SW 1271 (cell line): ENCODE results near the gene GAPVD1.
"Not testable (repeated sequence)": the region's sequence is repeated elsewhere in the genome, so short reads cannot be mapped to it uniquely, and the experiment has no call there.

Experiments used
- DNase-seq, 2 experiments: peaks; one replicate each; lab custom pipeline; 2025; lab: John Stamatoyannopoulos, UW

The GAPVD1 gene

GRCh38 chr9:125374443-125375309 lies 113.0 kb downstream of the GAPVD1 start:
- DNase-seq: peak; percentile 46 to 58

- DNase-seq: no peak
Observed at GRCh38 chr9:125375820-125376219, 114.2 kb downstream of the GAPVD1 start.

GRCh38 chr9:125376261-125377226 lies 114.9 kb downstream of the GAPVD1 start:
- DNase-seq: no peak

GRCh38 chr9:125377584-125378250 lies 116.1 kb downstream of the GAPVD1 start:
- no peak for DNase-seq

DNA sequence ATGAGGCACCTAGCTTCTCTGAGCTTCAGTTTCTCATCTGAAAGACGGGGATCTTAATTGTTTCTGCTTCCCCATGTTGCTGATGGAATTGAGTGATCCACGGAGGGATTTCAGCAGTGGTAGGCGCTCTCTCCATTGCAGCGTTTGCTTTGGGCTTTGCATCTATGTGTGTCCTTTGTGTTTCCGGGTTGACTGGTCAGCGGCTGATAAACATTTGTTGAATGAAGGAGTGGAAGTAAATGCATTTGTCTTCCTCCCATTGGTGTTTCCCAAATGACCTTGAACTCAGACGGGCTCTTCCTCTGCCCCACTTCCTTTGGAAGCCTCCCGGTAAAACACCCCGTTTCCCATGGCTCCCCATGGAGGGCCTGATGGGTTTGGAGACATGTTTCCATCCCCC lies 117.2 kb downstream of the GAPVD1 start:
- no peak for DNase-seq

DNA sequence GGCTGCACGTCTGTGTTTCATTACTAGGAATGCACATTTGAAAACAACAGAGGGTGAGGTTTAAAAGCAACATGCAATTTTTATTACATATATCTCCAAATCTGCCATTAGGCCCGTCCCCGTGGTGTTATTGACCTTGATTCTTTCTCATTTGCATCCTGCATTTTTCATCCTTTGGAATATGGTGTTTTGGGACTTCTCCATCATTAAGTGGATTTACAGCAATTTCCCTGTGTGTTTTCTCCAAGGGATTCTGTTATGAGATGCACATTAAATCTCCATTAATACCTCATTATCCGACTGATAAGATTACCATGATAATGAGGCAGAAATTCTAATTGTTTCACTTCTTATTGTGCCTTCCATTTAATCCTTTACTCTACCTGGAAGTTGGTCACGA lies 117.6 kb downstream of the GAPVD1 start:
- no peak for DNase-seq

DNA sequence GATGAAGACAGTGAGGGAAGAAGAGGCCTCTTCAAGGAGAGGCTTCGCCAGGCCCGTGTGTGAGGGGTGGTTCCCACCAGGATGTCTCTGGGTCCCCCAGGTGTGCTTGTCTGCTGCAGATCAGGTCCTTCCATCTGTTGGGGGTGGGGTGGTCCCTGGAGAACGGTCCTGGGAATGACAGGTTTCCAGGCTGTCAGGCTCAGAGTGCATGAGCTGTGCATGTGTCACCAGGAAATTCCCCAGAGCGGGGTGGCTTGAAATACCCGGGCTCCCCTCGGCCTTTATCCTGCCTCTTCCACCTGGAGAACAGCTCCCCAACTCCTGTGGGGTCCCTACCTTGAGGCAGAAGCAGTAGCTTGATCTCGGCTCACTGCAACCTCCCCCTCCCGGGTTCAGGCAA lies 118.8 kb downstream of the GAPVD1 start:
- DNase-seq: no peak

DNA sequence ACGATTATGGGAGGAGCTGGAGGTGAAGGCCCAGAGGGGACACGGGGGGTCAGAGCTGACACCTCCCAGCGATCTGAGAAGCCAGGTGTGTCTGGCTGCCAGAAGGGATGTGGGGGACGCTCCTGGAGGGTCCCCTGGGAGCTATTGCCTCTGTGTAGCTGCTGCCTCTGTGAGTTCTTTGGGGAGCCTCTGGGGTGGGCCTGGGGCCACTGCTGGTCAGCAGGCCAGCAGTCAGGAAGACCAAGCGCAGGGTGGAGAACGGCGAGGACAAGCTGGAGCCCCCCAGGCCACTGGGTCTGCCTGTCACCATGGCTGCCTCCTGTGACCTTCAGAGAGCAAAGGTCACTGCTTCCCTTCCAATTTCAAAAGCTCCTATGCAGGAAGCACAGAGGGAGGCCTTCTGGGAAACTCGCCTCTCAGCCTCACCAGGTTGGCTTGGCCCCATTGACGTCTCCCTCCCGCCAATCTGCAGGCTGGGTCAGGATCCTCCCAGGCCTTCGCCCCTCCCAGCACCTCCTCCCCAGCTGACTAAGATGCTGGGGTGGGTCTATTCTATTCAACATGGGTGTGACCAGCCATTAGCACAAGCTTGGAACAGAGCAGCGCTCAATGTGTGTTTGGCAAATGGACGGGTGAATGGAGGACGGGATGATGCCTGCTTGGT lies 126.4 kb downstream of the GAPVD1 start:
- DNase-seq: no peak

GRCh38 chr9:125388978-125389377 lies 127.4 kb downstream of the GAPVD1 start:
- no peak for DNase-seq

DNA sequence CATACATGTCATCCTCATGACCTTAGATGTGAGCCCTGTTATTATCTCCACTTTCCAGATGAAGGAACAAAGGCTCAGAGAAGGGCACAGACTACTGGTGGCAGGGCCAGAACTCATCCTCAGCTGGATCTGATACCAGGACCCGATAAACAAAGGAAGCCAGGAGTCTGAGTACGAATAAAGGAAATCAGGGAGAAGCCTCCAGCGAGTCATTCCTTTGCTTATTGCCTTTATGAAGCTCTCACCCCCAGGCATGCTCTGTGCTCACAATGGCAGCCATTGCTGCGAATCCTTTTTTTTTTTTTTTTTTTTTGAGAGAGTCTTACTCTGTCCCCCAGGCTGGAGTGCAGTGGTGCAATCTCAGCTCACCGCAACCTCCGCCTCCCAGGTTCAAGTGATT lies 130.1 kb downstream of the GAPVD1 start:
- DNase-seq: no peak

DNA sequence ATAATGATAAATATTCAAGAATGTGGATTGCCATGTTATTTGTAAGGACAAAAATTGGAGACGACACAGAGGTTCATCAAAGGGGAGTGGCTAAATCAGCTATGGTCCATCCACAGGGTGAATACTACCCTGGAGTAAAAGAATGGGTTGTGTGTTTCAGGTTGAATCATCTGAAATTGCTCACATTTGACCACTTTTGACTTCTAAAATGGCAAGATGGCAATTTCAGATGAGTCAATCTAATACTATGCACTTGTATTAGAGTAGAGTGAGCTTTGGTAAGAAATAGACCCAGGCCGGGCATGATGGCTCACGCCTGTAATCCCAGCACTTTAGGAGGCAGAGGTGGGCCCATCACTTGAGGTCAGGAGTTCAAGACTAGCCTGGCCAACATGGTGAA lies 131.8 kb downstream of the GAPVD1 start:
- DNase-seq: no peak

DNA sequence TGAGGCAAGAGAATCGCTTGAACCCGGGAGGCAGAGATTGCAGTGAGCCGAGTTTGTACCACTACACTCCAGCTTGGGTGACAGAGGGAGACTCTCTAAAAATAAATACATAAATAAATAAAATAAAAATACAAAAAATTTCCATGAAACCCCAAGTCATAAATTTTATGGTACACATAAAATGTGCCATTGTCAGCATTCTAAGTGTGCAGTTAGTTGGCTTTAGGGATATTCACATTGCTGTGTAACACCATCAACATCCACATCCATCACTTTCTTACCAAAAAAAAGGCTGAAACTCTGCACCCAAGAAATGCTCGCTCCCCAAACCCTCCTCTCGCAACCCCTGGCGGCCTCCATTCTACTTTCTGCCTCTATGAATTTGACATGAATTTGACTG lies 135.2 kb downstream of the GAPVD1 start:
- no peak for DNase-seq

- DNase-seq: no peak
Observed at GRCh38 chr9:125397736-125398135, 136.1 kb downstream of the GAPVD1 start.

DNA sequence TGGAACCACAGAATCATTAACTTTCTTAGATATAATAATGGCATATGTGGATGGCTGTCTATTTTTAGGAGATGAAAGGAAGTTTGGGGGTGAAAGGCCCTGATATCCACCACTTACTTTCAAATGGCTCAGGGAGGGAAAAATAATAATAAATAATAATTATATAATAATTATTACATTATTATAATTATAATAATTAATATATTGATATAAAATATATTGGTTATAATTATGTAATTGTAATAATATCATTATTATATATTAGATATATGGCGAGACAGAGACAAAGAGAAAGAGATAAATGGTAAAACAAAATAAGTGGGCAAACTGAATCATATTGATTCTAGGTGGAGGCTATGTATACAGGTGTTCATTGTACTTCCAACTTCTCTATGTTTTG lies 136.6 kb downstream of the GAPVD1 start:
- DNase-seq: no peak

GRCh38 chr9:125399165-125399564 lies 137.5 kb downstream of the GAPVD1 start:
- no peak for DNase-seq

GRCh38 chr9:125399666-125400065 lies 138.0 kb downstream of the GAPVD1 start:
- DNase-seq: no peak

DNA sequence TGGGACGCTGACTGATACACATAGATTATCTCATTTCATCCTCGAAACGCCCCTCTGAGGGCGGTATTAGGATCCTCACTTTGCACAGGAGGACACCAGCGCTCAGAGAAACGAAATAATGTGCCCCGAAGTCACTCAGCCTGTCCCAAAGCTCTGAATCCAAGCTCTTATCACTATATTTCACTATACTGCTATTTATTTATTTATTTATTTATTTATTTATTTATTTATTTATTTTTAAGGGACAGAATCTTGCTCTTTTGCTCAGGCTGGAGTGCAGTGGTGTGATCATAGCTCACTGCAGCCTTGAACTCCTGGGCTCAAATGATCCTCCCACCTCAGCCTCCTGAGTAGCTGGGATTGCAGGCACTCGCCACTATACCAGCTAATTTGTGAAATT lies 138.6 kb downstream of the GAPVD1 start:
- not testable (repeated sequence) for DNase-seq

- DNase-seq: no peak
Observed at GRCh38 chr9:125400725-125401716, 139.4 kb downstream of the GAPVD1 start.

- no peak for DNase-seq
Observed at GRCh38 chr9:125404733-125405132, 143.1 kb downstream of the GAPVD1 start.
